ENCODE data around the gene DIAPH3. TPM values are rescaled to one million over a fixed set of nuclear protein-coding genes. Genes with fewer than 3 reads are reported as not detected.
"Not testable (repeated sequence)": the region's sequence is repeated elsewhere in the genome, so short reads cannot be mapped to it uniquely, and the experiment has no call there.

Gene DIAPH3
- total RNA-seq, 2 donors from 2014 or later: 0.27 to 2.4 TPM

GRCh38 chr13:60210510-60211330 is 47.0 kb upstream of the DIAPH3 start:
- Histone ChIP-seq H3K27me3 (replicated peaks; ENCODE audit: insufficient read depth) (no peaks in the 10 kb centered on the region), H3K9me3 (no peaks in the 10 kb centered on the region), H3K36me3 (no peaks in the 10 kb centered on the region), H3K4me1 (replicated peaks) (no peaks in the 10 kb centered on the region), H3K4me3 (no peak overlapping the region), H3K27ac (no peak overlapping the region)
- no peak for DNase-seq (ENCODE audit: low spot score)
- intact Hi-C loops (cut with DNase I): no loop called here
- 72% methylated on average over 4 of the region's 4 CpGs for WGBS
- no peak for TF ChIP-seq POLR2A (IDR thresholded peaks at IDR 0.05)
- TF ChIP-seq CTCF (IDR thresholded peaks at IDR 0.05): no peak

- DNase-seq (ENCODE audit: low spot score); H3K9me3 ChIP-seq; H3K36me3 ChIP-seq; intact Hi-C loops (cut with DNase I); H3K4me1 ChIP-seq (replicated peaks); H3K4me3 ChIP-seq; H3K27ac ChIP-seq; H3K27me3 ChIP-seq (replicated peaks; ENCODE audit: insufficient read depth): not testable (repeated sequence)
- WGBS: 86% methylated on average over 10 of the region's 10 CpGs
Observed at GRCh38 chr13:60205499-60205898, 41.8 kb upstream of the DIAPH3 start.

- DNase-seq (ENCODE audit: low spot score): no peak
- Histone ChIP-seq H3K4me1 (replicated peaks) (no peaks in the 10 kb centered on the region), H3K36me3 (no peaks in the 10 kb centered on the region), H3K27ac (no peak overlapping the region), H3K9me3 (no peaks in the 10 kb centered on the region), H3K4me3 (no peak overlapping the region), H3K27me3 (replicated peaks; ENCODE audit: insufficient read depth) (no peaks in the 10 kb centered on the region)
- intact Hi-C loops (cut with DNase I): no loop called here
- TF ChIP-seq POLR2A (IDR thresholded peaks at IDR 0.05) (no peak), POLR2AphosphoS5 (IDR thresholded peaks at IDR 0.05) (no peak), CTCF (IDR thresholded peaks at IDR 0.05) (no peak)
Observed at GRCh38 chr13:60201286-60201685, 37.6 kb upstream of the DIAPH3 start.

GRCh38 chr13:60195893-60196292 is 32.2 kb upstream of the DIAPH3 start:
- H3K9me3 ChIP-seq; H3K4me3 ChIP-seq; H3K4me1 ChIP-seq (replicated peaks); H3K27me3 ChIP-seq (replicated peaks; ENCODE audit: insufficient read depth); intact Hi-C loops (cut with DNase I); DNase-seq (ENCODE audit: low spot score); H3K27ac ChIP-seq; H3K36me3 ChIP-seq: not testable (repeated sequence)
- WGBS: 78% methylated on average over 2 of the region's 2 CpGs

GRCh38 chr13:60182907-60183306 is 19.2 kb upstream of the DIAPH3 start:
- no peak for TF ChIP-seq POLR2AphosphoS5 (IDR thresholded peaks at IDR 0.05)
- no peak for TF ChIP-seq CTCF (IDR thresholded peaks at IDR 0.05)
- TF ChIP-seq POLR2A (IDR thresholded peaks at IDR 0.05): no peak
- 91% methylated on average over 1 of the region's 1 CpG for WGBS
- no peaks in the 10 kb centered on the region for H3K9me3 ChIP-seq
- no peaks in the 10 kb centered on the region for H3K36me3 ChIP-seq
- H3K27ac ChIP-seq: no peak overlapping the region
- H3K4me1 ChIP-seq (replicated peaks): no peaks in the 10 kb centered on the region
- H3K27me3 ChIP-seq (replicated peaks; ENCODE audit: insufficient read depth): no peaks in the 10 kb centered on the region
- H3K4me3 ChIP-seq: no peak overlapping the region
- no peak for DNase-seq (ENCODE audit: low spot score)
- intact Hi-C loops (cut with DNase I): no loop called here

- Histone ChIP-seq H3K27me3 (replicated peaks; ENCODE audit: insufficient read depth) (peaks cover 4% of the 10 kb centered on the region), H3K36me3 (no peaks in the 10 kb centered on the region), H3K4me3 (no peak overlapping the region), H3K27ac (no peak overlapping the region), H3K4me1 (replicated peaks) (no peaks in the 10 kb centered on the region), H3K9me3 (no peaks in the 10 kb centered on the region)
- intact Hi-C loops (cut with DNase I): no loop called here
- 88% methylated on average over 1 of the region's 1 CpG for WGBS
- TF ChIP-seq CTCF (IDR thresholded peaks at IDR 0.05) (no peak), POLR2AphosphoS5 (IDR thresholded peaks at IDR 0.05) (no peak), POLR2A (IDR thresholded peaks at IDR 0.05) (no peak)
- no peak for DNase-seq (ENCODE audit: low spot score)
Observed at GRCh38 chr13:60178327-60178726, 14.6 kb upstream of the DIAPH3 start.

Measured in prostate gland (tissue), 2 donors.